Hematopoietic multipotent progenitor cell treated with erythropoietin and hydrocortisone succinate and interleukin-3 and kit ligand, for 8 days (in vitro differentiated cells): Measurements from ENCODE around the gene TBC1D19.
"Not testable (repeated sequence)": the region's sequence is repeated elsewhere in the genome, so short reads cannot be mapped to it uniquely, and the experiment has no call there.

Experiments used
- DNase-seq: peaks from one replicate; pipeline ENCODE4 v3.0.0-alpha.2; 2015

Gene TBC1D19

GRCh38 chr4:26687728-26688127 lies 103.8 kb downstream of the TBC1D19 start:
- no peak for DNase-seq

- DNase-seq = no peak
Measured at GRCh38 chr4:26690506-26690905, 106.6 kb downstream of the TBC1D19 start.

GRCh38 chr4:26692014-26692726 lies 108.3 kb downstream of the TBC1D19 start:
- DNase-seq = peak; percentile 21

- not testable (repeated sequence) for DNase-seq
Measured at GRCh38 chr4:26694131-26694530, 110.2 kb downstream of the TBC1D19 start.

- no peak for DNase-seq
Measured at GRCh38 chr4:26700110-26700509, 116.2 kb downstream of the TBC1D19 start.

GRCh38 chr4:26701095-26701494 lies 117.2 kb downstream of the TBC1D19 start:
- DNase-seq = no peak

- DNase-seq = peak; percentile 46
Measured at GRCh38 chr4:26701786-26702227, 117.9 kb downstream of the TBC1D19 start.

GRCh38 chr4:26707342-26707741 lies 123.5 kb downstream of the TBC1D19 start:
- DNase-seq = no peak

GRCh38 chr4:26709246-26709645 lies 125.4 kb downstream of the TBC1D19 start:
- no peak for DNase-seq

GRCh38 chr4:26713563-26714151 lies 129.8 kb downstream of the TBC1D19 start:
- DNase-seq = no peak

- DNase-seq = no peak
Measured at GRCh38 chr4:26715636-26716242, 131.9 kb downstream of the TBC1D19 start.

- no peak for DNase-seq
Measured at GRCh38 chr4:26717332-26717731, 133.4 kb downstream of the TBC1D19 start.

GRCh38 chr4:26719954-26720552 lies 136.2 kb downstream of the TBC1D19 start:
- DNase-seq = peak; percentile 48

- no peak for DNase-seq
Measured at GRCh38 chr4:26721685-26722084, 137.8 kb downstream of the TBC1D19 start.

- DNase-seq = no peak
Measured at GRCh38 chr4:26723216-26723615, 139.3 kb downstream of the TBC1D19 start.

- no peak for DNase-seq
Measured at GRCh38 chr4:26724534-26724933, 140.7 kb downstream of the TBC1D19 start.

GRCh38 chr4:26726655-26727387 lies 142.9 kb downstream of the TBC1D19 start:
- DNase-seq = no peak

- no peak for DNase-seq
Measured at GRCh38 chr4:26727844-26728243, 144.0 kb downstream of the TBC1D19 start.

GRCh38 chr4:26729027-26729426 lies 145.1 kb downstream of the TBC1D19 start:
- no peak for DNase-seq

GRCh38 chr4:26729547-26729946 lies 145.7 kb downstream of the TBC1D19 start:
- DNase-seq = no peak

GRCh38 chr4:26731351-26732035 lies 147.6 kb downstream of the TBC1D19 start:
- DNase-seq = no peak

GRCh38 chr4:26732356-26732755 lies 148.5 kb downstream of the TBC1D19 start:
- no peak for DNase-seq
